Brain microvascular endothelial cell (primary cell): ENCODE measurements around the gene CSF2RB.

Experiments
- DNase-seq: peaks from one replicate; pipeline ENCODE4 v3.0.0-alpha.2; 2020
- H3K27ac ChIP-seq: fragments of 250-450 bp; sonication (Bioruptor Pico); 2 replicates; pipeline ENCODE4 v1.5.1; 2020; ENCODE audit warnings: mild to moderate bottlenecking, moderate library complexity
- H3K27me3 ChIP-seq: fragments of 250-450 bp; sonication (Bioruptor Pico); replicated peaks from 2 replicates; pipeline ENCODE4 v1.5.1; 2020; ENCODE audit warnings: mild to moderate bottlenecking
- H3K36me3 ChIP-seq: fragments of 250-450 bp; sonication (Bioruptor Pico); replicated peaks from 2 replicates; pipeline ENCODE4 v1.5.1; 2020; ENCODE audit warnings: mild to moderate bottlenecking
- H3K4me3 ChIP-seq: 2 replicates; pipeline ENCODE4 v1.5.1; 2011; ENCODE audit warnings: low read depth, mild to moderate bottlenecking, control low read depth, low read length, moderate library complexity
- CTCF ChIP-seq: IDR thresholded peaks from 2 replicates; pipeline ENCODE4 v1.5.1; 2011; ENCODE audit warnings: low read depth, mild to moderate bottlenecking, moderate library complexity, low read length, control low read depth, inconsistent platforms; ENCODE audit errors: missing control alignments
- in situ Hi-C: cut with HindIII; loops from 2 replicates; pipeline ENCODE4 v1.10.0; 2017; ENCODE audit warnings: low sequenced_read_pairs, low pct_ligation_motif_present

Gene CSF2RB

DNA sequence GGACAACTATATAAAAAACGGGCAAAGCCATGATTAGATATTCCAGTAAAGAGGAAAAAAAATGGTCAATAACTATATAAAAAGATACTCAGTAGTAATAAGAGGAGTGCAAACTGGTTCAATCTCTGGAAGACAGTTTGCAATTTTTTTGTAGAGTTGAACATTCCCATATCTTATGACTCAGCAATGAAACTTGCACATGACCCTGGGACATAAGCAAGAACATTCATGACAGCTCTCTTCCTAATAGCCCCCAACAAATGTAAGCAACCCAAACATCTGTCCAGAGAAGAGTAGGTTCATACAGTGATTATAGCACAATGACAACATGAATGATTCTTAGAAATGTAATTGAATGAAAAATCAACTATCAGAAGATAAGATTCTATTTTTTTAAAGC lies 21.8 kb upstream of the CSF2RB start:
- Histone ChIP-seq H3K36me3 (no peaks in the 10 kb centered on the region), H3K27ac (no peak overlapping the region), H3K27me3 (no peaks in the 10 kb centered on the region), H3K4me3 (no peak overlapping the region)
- TF ChIP-seq CTCF = no peak
- no peak for DNase-seq
- in situ Hi-C loops = no loop called here

DNA sequence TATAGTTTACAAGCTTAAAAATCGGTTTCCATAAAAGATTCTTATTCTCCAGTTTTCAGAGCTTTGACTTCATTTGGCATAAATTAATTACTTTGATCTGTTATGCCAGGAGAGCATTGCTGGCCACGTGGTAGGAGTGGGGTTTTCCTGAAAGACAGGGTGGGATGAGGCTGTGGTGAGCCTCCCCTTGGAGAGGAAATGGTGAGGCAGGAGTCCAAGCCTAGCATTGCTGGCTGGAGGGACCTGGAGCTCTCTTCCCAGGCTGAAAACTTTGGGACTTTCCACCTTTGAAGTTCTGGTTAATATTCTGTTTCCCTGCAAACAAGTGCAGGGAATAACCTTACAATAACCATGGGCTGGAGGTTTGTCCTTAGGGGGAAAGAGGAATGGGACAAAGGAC lies 21.1 kb upstream of the CSF2RB start:
- no peaks in the 10 kb centered on the region for H3K27me3 ChIP-seq
- no peak for DNase-seq

DNA sequence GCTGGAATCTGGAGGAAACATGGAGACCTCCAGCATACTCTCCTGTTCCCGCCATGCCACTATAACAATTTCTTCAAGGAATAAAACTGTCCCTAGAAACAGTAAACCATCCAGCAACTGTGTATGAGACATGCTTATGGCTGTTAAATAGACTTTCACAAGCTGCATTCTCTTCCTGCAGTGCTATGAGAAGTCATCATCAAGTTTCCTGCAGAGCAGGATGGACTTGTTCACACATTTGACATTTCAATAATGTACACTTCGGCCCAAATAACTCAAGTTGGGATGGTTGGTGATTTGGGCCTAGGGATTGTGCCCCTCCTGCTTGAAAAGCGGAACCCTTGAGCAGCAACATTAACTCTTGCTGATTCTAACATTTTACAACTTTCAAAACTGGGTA lies 20.2 kb upstream of the CSF2RB start:
- in situ Hi-C loops = no loop called here
- Histone ChIP-seq H3K27ac (no peak overlapping the region), H3K36me3 (no peaks in the 10 kb centered on the region), H3K27me3 (no peaks in the 10 kb centered on the region), H3K4me3 (no peak overlapping the region)
- TF ChIP-seq CTCF = no peak
- no peak for DNase-seq

More for the DNA sequence above, 21.1 kb upstream of the CSF2RB start:
- Histone ChIP-seq H3K36me3 (no peaks in the 10 kb centered on the region), H3K27ac (no peak overlapping the region), H3K4me3 (no peak overlapping the region)
- no peak for TF ChIP-seq CTCF
- in situ Hi-C loops = no loop called here

- TF ChIP-seq CTCF = no peak
- DNase-seq = no peak
- in situ Hi-C loops = no loop called here
- Histone ChIP-seq H3K4me3 (no peak overlapping the region), H3K36me3 (no peaks in the 10 kb centered on the region), H3K27ac (no peak overlapping the region), H3K27me3 (no peaks in the 10 kb centered on the region)
These were observed 19.2 kb upstream of the CSF2RB start for GRCh38 chr22:36894266-36894665.

DNA sequence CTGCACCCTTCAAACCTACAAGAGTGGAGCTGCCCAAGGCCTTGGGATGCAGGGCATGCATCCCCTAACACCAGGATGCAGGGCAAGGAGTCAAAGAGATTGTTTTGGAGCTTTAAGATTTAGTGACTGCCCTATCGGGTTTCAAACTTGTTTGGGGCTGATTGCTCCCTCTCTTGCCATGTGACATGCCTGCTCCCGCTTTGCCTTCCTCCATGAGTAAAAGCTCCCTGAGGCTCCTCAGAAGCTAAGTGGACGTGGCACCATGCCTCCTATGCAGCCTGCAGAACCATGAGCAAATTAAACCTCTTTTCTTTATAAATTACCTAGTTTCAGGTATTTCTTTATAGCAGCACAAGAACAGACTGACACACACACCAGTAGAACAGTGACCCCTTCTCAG lies 15.8 kb upstream of the CSF2RB start:
- H3K27ac ChIP-seq = no peak overlapping the region
- in situ Hi-C loops = no loop called here
- no peak for DNase-seq
- TF ChIP-seq CTCF = no peak
- H3K4me3 ChIP-seq = no peak overlapping the region
- H3K36me3 ChIP-seq = no peaks in the 10 kb centered on the region
- no peaks in the 10 kb centered on the region for H3K27me3 ChIP-seq

DNA sequence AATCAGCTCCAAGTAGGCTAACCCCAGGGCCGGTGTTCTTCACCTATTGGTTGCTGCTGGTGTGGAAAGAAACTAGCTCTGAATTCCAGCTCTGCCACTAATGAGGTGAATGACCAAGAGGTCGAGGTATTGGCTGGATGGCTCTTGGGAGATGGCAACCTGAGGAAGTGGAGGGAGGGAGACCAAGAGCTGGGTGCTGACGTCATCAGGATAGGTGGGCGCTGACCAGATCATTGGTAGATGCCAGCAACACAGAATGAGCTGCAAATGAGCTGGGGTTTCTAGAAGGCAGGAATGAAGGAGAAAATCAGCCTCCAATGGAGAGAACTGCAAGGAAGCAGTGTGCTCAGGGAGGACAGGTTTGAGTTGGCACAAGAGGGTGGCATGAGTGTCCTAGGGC lies 14.7 kb upstream of the CSF2RB start:
- Histone ChIP-seq H3K36me3 (no peaks in the 10 kb centered on the region), H3K27me3 (no peaks in the 10 kb centered on the region), H3K27ac (no peak overlapping the region), H3K4me3 (no peak overlapping the region)
- in situ Hi-C loops = no loop called here
- no peak for TF ChIP-seq CTCF
- DNase-seq = no peak
